Hindlimb muscle (tissue), 1 donor: ENCODE results near the gene NCKAP5. TPM values are rescaled to one million over a fixed set of nuclear protein-coding genes. Genes with fewer than 3 reads are reported as not detected.
A peak's percentile ranks its signal among the peaks of the same experiment; 100 is the strongest.

Experiments used
- DNase-seq: peaks from one replicate; pipeline ENCODE4 v3.0.0-alpha.2; 2013
- polyA plus RNA-seq: library from polyadenylated mRNA; unstranded; fragments of 120-200 nt; gene quantifications from one replicate; pipeline ENCODE4 v1.2.1, GENCODE V29; 2013; ENCODE audit not compliant: insufficient read length

NCKAP5 gene
- polyA plus RNA-seq, 1 donor, result 4.7 TPM

GRCh38 chr2:133420788-133421187 is 147.5 kb downstream of the NCKAP5 start:
- no peak for DNase-seq

- no peak for DNase-seq
Observed at GRCh38 chr2:133418671-133419070, 149.6 kb downstream of the NCKAP5 start.

GRCh38 chr2:133418021-133418420 is 150.2 kb downstream of the NCKAP5 start:
- DNase-seq, result no peak

GRCh38 chr2:133417415-133417814 is 150.8 kb downstream of the NCKAP5 start:
- no peak for DNase-seq

- no peak for DNase-seq
Observed at GRCh38 chr2:133416736-133417135, 151.5 kb downstream of the NCKAP5 start.

GRCh38 chr2:133416146-133416545 is 152.1 kb downstream of the NCKAP5 start:
- no peak for DNase-seq

- no peak for DNase-seq
Observed at GRCh38 chr2:133415210-133415876, 152.9 kb downstream of the NCKAP5 start.

GRCh38 chr2:133414486-133415209 is 153.6 kb downstream of the NCKAP5 start:
- DNase-seq, result no peak

GRCh38 chr2:133413863-133414262 is 154.4 kb downstream of the NCKAP5 start:
- DNase-seq, result no peak

GRCh38 chr2:133412694-133413093 is 155.6 kb downstream of the NCKAP5 start:
- no peak for DNase-seq

- no peak for DNase-seq
Observed at GRCh38 chr2:133411857-133412256, 156.4 kb downstream of the NCKAP5 start.

- DNase-seq, result no peak
Observed at GRCh38 chr2:133411101-133411500, 157.2 kb downstream of the NCKAP5 start.

GRCh38 chr2:133409581-133410285 is 158.5 kb downstream of the NCKAP5 start:
- DNase-seq, result no peak

GRCh38 chr2:133408671-133409070 is 159.6 kb downstream of the NCKAP5 start:
- DNase-seq, result no peak

GRCh38 chr2:133407341-133407740 is 160.9 kb downstream of the NCKAP5 start:
- no peak for DNase-seq

GRCh38 chr2:133405252-133405651 is 163.0 kb downstream of the NCKAP5 start:
- no peak for DNase-seq

- DNase-seq, result no peak
Observed at GRCh38 chr2:133400411-133400810, 167.9 kb downstream of the NCKAP5 start.

GRCh38 chr2:133393895-133394294 is 174.4 kb downstream of the NCKAP5 start:
- DNase-seq, result no peak

GRCh38 chr2:133390156-133390555 is 178.1 kb downstream of the NCKAP5 start:
- DNase-seq, result no peak

- DNase-seq, result no peak
Observed at GRCh38 chr2:133389569-133389968, 178.7 kb downstream of the NCKAP5 start.

GRCh38 chr2:133382566-133382965 is 185.7 kb downstream of the NCKAP5 start:
- no peak for DNase-seq

GRCh38 chr2:133380991-133381390 is 187.3 kb downstream of the NCKAP5 start:
- no peak for DNase-seq

- DNase-seq, result peak; percentile 53
Observed at GRCh38 chr2:133378928-133379549, 189.2 kb downstream of the NCKAP5 start.
